Measurements from ENCODE around the gene KCNC1. TPM values are rescaled to one million over a fixed set of nuclear protein-coding genes. Genes with fewer than 3 reads are reported as not detected.

KCNC1 gene
- total and polyA plus RNA-seq, 2 of the 4 experiments (the other 2 are of a cell fraction): 0.03 TPM; not detected in 1

DNA sequence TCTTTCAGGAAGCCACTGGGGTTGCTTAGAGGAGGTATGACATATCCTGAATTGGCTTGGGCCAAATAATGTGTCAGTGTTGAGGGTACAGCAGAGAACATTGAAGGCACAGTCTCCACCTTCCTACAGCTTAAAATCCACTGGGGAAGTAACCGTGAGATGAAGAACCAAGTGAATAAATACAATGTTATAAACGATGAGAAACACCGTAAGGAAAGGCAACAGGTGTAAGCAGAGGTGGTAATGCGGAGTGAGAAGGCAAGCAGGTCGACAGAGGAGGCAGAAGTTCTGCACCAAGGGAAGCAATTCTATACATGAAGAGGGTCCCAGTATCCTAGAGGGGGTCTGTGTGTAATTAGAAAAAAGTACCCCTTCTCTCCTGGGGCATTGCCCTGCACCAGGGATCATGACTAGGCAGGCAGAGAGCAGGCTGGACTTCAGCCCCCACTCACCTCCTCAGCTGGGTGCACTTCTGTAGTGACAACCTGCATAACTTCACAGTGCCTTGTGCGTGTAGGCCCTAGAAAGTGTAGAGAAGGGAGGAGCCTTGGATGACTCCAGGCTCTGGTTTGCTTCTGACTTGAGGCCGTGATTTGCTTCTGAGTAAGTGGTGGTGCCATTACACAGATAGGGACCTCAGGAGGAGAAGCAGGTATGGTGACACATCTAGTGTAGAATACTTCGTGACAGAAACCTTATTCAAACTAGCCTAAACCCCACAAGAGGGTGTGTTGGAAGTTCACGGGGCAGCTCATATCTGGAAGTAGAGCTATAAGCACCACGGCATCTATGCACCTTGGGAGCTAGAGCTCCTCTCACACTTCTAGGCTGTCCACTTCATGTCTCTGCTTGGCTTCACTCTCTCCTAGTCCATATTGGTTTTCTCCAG, 10.3 kb upstream of the KCNC1 start:
- DNase-seq (no peak), ATAC-seq (ENCODE audit: low read depth) (no peak)
- ChIA-PET POLR2A (ENCODE audit: unreplicated experiment) (no interaction called here), CTCF (no interaction called here)
- no peaks in the 10 kb centered on the region for H4K20me1 ChIP-seq (ENCODE audit: insufficient read depth, low read length)
- BruUV-seq (replicated peaks): no TSS peak
- H3K4me3 ChIP-seq (ENCODE audit: insufficient read depth, low read depth, low read length): no peak overlapping the region
- no peak overlapping the region for H4K91ac ChIP-seq (ENCODE audit: insufficient read depth, low read depth, low read length)
- WGBS, 2 experiments (ENCODE audit: extremely low coverage in 2 of 2, insufficient read length in 1 of 2): 57% methylated on average over 2 of the region's 10 CpGs; no CpG with 5 or more reads in 1 of the 2 experiments
- no peak overlapping the region for H3K4ac ChIP-seq (ENCODE audit: low read depth, low read length)
- no peak overlapping the region for H2BK15ac ChIP-seq (ENCODE audit: low read depth, low read length)
- no peak overlapping the region for H2AK9ac ChIP-seq (replicated peaks; ENCODE audit: low read depth, low read length, poor library complexity)
- in situ Hi-C loops (cut with MboI; ENCODE audit: low sequenced_read_pairs): no loop called here
- H2AFZ ChIP-seq (replicated peaks; ENCODE audit: low read length, poor library complexity): no peak overlapping the region
- H3K23ac ChIP-seq (ENCODE audit: low read depth, low read length): no peak overlapping the region
- no peaks in the 10 kb centered on the region for H3K4me1 ChIP-seq (ENCODE audit: control insufficient read depth, insufficient read depth, low read length)
- H3K27ac ChIP-seq (ENCODE audit: insufficient read depth, low read length): no peak overlapping the region
- H3K14ac ChIP-seq (replicated peaks; ENCODE audit: low read depth, low read length): no peak overlapping the region
- no peak overlapping the region for H2BK20ac ChIP-seq (ENCODE audit: low read depth, low read length)
- no peaks in the 10 kb centered on the region for H3K36me3 ChIP-seq (ENCODE audit: control insufficient read depth, insufficient read depth, low read length)
- peaks cover 59% of the 10 kb centered on the region for H3K27me3 ChIP-seq (ENCODE audit: control insufficient read depth, insufficient read depth, low read length)
- H3K9ac ChIP-seq (ENCODE audit: low read depth, low read length): no peak overlapping the region
- H3K9me1 ChIP-seq (ENCODE audit: insufficient read depth, low read length): no peaks in the 10 kb centered on the region
- intact Hi-C loops (cut with micrococcal nuclease): no loop called here
- H3K79me1 ChIP-seq (ENCODE audit: low read depth in 1 of 2, low read length in 2 of 2): no peaks in the 10 kb centered on the region
- dilution Hi-C loops (cut with HindIII; ENCODE audit: low sequenced_read_pairs, unreplicated experiment): no loop called here
- H2BK5ac ChIP-seq (ENCODE audit: low read depth, low read length, poor library complexity, severe bottlenecking): no peak overlapping the region
- H3K18ac ChIP-seq (ENCODE audit: low read depth, low read length): no peak overlapping the region
- H4K5ac ChIP-seq (ENCODE audit: low read depth, low read length): no peak overlapping the region
- no peak overlapping the region for H2AK5ac ChIP-seq (ENCODE audit: low read depth, low read length)
- no peaks in the 10 kb centered on the region for H3K9me3 ChIP-seq (ENCODE audit: control insufficient read depth, insufficient read depth, low read length)
- no peak overlapping the region for H3K56ac ChIP-seq (ENCODE audit: extremely low read depth, insufficient read depth, low read length)
- no peak overlapping the region for H3K4me2 ChIP-seq (ENCODE audit: low read depth, low read length)
- no peak overlapping the region for H4K8ac ChIP-seq (ENCODE audit: low read depth in 2 of 2, low read length in 2 of 2)
- no peak overlapping the region for H2BK120ac ChIP-seq (ENCODE audit: low read depth, low read length)
- TF ChIP-seq CEBPB (IDR thresholded peaks at IDR 0.05; ENCODE audit: low read depth, low read length) (no peak), MXI1 (IDR thresholded peaks at IDR 0.05; ENCODE audit: borderline replicate concordance, low read depth, low read length) (no peak), SMC3 (IDR thresholded peaks at IDR 0.05; ENCODE audit: low read depth, low read length) (no peak), MAZ (IDR thresholded peaks at IDR 0.05; ENCODE audit: borderline replicate concordance, low read depth, low read length) (no peak), POLR2A (IDR thresholded peaks at IDR 0.05; ENCODE audit: low read depth, low read length) (no peak), NFE2L2 (IDR thresholded peaks at IDR 0.05; ENCODE audit: low read depth, low read length) (no peak), CHD1 (IDR thresholded peaks at IDR 0.05; ENCODE audit: low read depth, low read length) (no peak), RFX5 (IDR thresholded peaks at IDR 0.05; ENCODE audit: low read depth, low read length) (no peak), FOS (IDR thresholded peaks at IDR 0.05; ENCODE audit: low read depth, low read length) (no peak), BHLHE40 (IDR thresholded peaks at IDR 0.05; ENCODE audit: low read depth, low read length) (no peak), RCOR1 (IDR thresholded peaks at IDR 0.05; ENCODE audit: insufficient replicate concordance, low read length) (no peak), MAFK (IDR thresholded peaks at IDR 0.05; ENCODE audit: low read depth, low read length) (no peak), CTCF (conservative IDR thresholded peaks at IDR 0.05; ENCODE audit: low read depth, low read length) (no peak)
- TF ChIP-seq, protein P1, sequence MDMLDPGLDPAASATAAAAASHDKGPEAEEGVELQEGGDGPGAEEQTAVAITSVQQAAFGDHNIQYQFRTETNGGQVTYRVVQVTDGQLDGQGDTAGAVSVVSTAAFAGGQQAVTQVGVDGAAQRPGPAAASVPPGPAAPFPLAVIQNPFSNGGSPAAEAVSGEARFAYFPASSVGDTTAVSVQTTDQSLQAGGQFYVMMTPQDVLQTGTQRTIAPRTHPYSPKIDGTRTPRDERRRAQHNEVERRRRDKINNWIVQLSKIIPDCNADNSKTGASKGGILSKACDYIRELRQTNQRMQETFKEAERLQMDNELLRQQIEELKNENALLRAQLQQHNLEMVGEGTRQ (IDR thresholded peaks at IDR 0.05; ENCODE audit: low read depth, low read length): no peak
- TF ChIP-seq, protein P2, sequence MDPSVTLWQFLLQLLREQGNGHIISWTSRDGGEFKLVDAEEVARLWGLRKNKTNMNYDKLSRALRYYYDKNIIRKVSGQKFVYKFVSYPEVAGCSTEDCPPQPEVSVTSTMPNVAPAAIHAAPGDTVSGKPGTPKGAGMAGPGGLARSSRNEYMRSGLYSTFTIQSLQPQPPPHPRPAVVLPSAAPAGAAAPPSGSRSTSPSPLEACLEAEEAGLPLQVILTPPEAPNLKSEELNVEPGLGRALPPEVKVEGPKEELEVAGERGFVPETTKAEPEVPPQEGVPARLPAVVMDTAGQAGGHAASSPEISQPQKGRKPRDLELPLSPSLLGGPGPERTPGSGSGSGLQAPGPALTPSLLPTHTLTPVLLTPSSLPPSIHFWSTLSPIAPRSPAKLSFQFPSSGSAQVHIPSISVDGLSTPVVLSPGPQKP (IDR thresholded peaks at IDR 0.05; ENCODE audit: borderline replicate concordance, low read depth, low read length): no peak
